HG03159 (cell line): Measurements from ENCODE around the gene TMEM184B.
"Not testable (repeated sequence)": the region's sequence is repeated elsewhere in the genome, so short reads cannot be mapped to it uniquely, and the experiment has no call there.

ENCODE experiments used
- ATAC-seq: cut with Tn5 transposase; IDR thresholded peaks from one replicate; pipeline ENCODE4 v1.9.1; 2021; ENCODE audit warnings: mild to moderate bottlenecking, moderate library complexity; ENCODE audit not compliant: unreplicated experiment

Gene TMEM184B

GRCh38 chr22:38249803-38250642, 22.8 kb downstream of the TMEM184B start:
- ATAC-seq, result no peak

GRCh38 chr22:38249301-38249700, 23.5 kb downstream of the TMEM184B start:
- ATAC-seq, result no peak

GRCh38 chr22:38248280-38248679, 24.5 kb downstream of the TMEM184B start:
- no peak for ATAC-seq

- no peak for ATAC-seq
Observed at GRCh38 chr22:38247713-38248112, 25.1 kb downstream of the TMEM184B start.

GRCh38 chr22:38246692-38247091, 26.1 kb downstream of the TMEM184B start:
- ATAC-seq, result no peak

- no peak for ATAC-seq
Observed at GRCh38 chr22:38246046-38246658, 26.7 kb downstream of the TMEM184B start.

GRCh38 chr22:38244106-38244505, 28.7 kb downstream of the TMEM184B start:
- no peak for ATAC-seq

GRCh38 chr22:38243007-38243765, 29.6 kb downstream of the TMEM184B start:
- ATAC-seq, result no peak

GRCh38 chr22:38240734-38241252, 32.0 kb downstream of the TMEM184B start:
- no peak for ATAC-seq

- no peak for ATAC-seq
Observed at GRCh38 chr22:38239101-38239761, 33.6 kb downstream of the TMEM184B start.

GRCh38 chr22:38238519-38239071, 34.2 kb downstream of the TMEM184B start:
- ATAC-seq, result no peak

GRCh38 chr22:38236786-38237185, 36.0 kb downstream of the TMEM184B start:
- no peak for ATAC-seq

GRCh38 chr22:38235240-38235850, 37.5 kb downstream of the TMEM184B start:
- no peak for ATAC-seq

- ATAC-seq, result not testable (repeated sequence)
Observed at GRCh38 chr22:38233856-38234255, 39.0 kb downstream of the TMEM184B start.

GRCh38 chr22:38233427-38233826, 39.4 kb downstream of the TMEM184B start:
- no peak for ATAC-seq

GRCh38 chr22:38232196-38232595, 40.6 kb downstream of the TMEM184B start:
- ATAC-seq, result no peak

- no peak for ATAC-seq
Observed at GRCh38 chr22:38230916-38231315, 41.9 kb downstream of the TMEM184B start.

- no peak for ATAC-seq
Observed at GRCh38 chr22:38230108-38230825, 42.5 kb downstream of the TMEM184B start.
